GM21390 (cell line): Measurements from ENCODE around the gene PSG4.
"Not testable (repeated sequence)": the region's sequence is repeated elsewhere in the genome, so short reads cannot be mapped to it uniquely, and the experiment has no call there.

Experiments
- ATAC-seq: cut with Tn5 transposase; IDR thresholded peaks from one replicate; pipeline ENCODE4 v1.9.1; 2021; ENCODE audit not compliant: unreplicated experiment

PSG4 gene

GRCh38 chr19:43205471-43206105 lies at the start of gene PSG4:
Gene PSG4 (minus strand): TSS chr19:43205638. CDS start chr19:43205536, 102 bp downstream.
- not testable (repeated sequence) for ATAC-seq

- not testable (repeated sequence) for ATAC-seq
Observed at GRCh38 chr19:43251428-43251827, 46.0 kb upstream of the PSG4 start.

- ATAC-seq: not testable (repeated sequence)
Observed at GRCh38 chr19:43250296-43250695, 44.9 kb upstream of the PSG4 start.

GRCh38 chr19:43248635-43249002 lies 43.2 kb upstream of the PSG4 start:
- not testable (repeated sequence) for ATAC-seq

- not testable (repeated sequence) for ATAC-seq
Observed at GRCh38 chr19:43247243-43247880, 41.9 kb upstream of the PSG4 start.

GRCh38 chr19:43245848-43246247 lies 40.4 kb upstream of the PSG4 start:
- ATAC-seq: not testable (repeated sequence)

- not testable (repeated sequence) for ATAC-seq
Observed at GRCh38 chr19:43242211-43242610, 36.8 kb upstream of the PSG4 start.

GRCh38 chr19:43238213-43238612 lies 32.8 kb upstream of the PSG4 start:
- ATAC-seq: not testable (repeated sequence)

- ATAC-seq: not testable (repeated sequence)
Observed at GRCh38 chr19:43235686-43236085, 30.2 kb upstream of the PSG4 start.

- ATAC-seq: no peak
Observed at GRCh38 chr19:43229315-43229714, 23.9 kb upstream of the PSG4 start.

- ATAC-seq: not testable (repeated sequence)
Observed at GRCh38 chr19:43228730-43229129, 23.3 kb upstream of the PSG4 start.

- ATAC-seq: not testable (repeated sequence)
Observed at GRCh38 chr19:43226986-43227385, 21.5 kb upstream of the PSG4 start.

- no peak for ATAC-seq
Observed at GRCh38 chr19:43224855-43225253, 19.4 kb upstream of the PSG4 start.

- ATAC-seq: not testable (repeated sequence)
Observed at GRCh38 chr19:43224201-43224854, 18.9 kb upstream of the PSG4 start.

GRCh38 chr19:43221891-43222290 lies 16.5 kb upstream of the PSG4 start:
- not testable (repeated sequence) for ATAC-seq

GRCh38 chr19:43219136-43219535 lies 13.7 kb upstream of the PSG4 start:
- ATAC-seq: not testable (repeated sequence)

GRCh38 chr19:43215881-43216280 lies 10.4 kb upstream of the PSG4 start:
- ATAC-seq: not testable (repeated sequence)

- no peak for ATAC-seq
Observed at GRCh38 chr19:43207991-43208390, 2.6 kb upstream of the PSG4 start.

GRCh38 chr19:43207174-43207573 lies 1.7 kb upstream of the PSG4 start:
- ATAC-seq: not testable (repeated sequence)

GRCh38 chr19:43203611-43204010 lies 1.8 kb downstream of the PSG4 start:
- not testable (repeated sequence) for ATAC-seq

GRCh38 chr19:43201891-43202290 lies 3.5 kb downstream of the PSG4 start:
- not testable (repeated sequence) for ATAC-seq

- not testable (repeated sequence) for ATAC-seq
Observed at GRCh38 chr19:43201337-43201801, 4.1 kb downstream of the PSG4 start.
